Thoracic aorta (tissue), 2 donors: Measurements from ENCODE around the gene SNTA1. TPM values are rescaled to one million over a fixed set of nuclear protein-coding genes. Genes with fewer than 3 reads are reported as not detected.
"Not testable (repeated sequence)": the region's sequence is repeated elsewhere in the genome, so short reads cannot be mapped to it uniquely, and the experiment has no call there.

Experiments used
- ATAC-seq: fragments of 150-250 bp; one replicate; pipeline ENCODE4 v1.8.0; 2017; ENCODE audit warnings: low read depth; ENCODE audit not compliant: insufficient number of reproducible peaks, low FRiP score
- DNase-seq: peaks from one replicate; pipeline ENCODE4 v3.0.0-alpha.2; 2020; ENCODE audit warnings: low spot score
- H3K27ac ChIP-seq, 2 donors: fragments of 200-600 bp; sonication (generic); 1 replicate in 1 of 2; 2 replicates in 1 of 2; pipeline ENCODE4 v1.5.1; 2016; ENCODE audit warnings: mild to moderate bottlenecking in 2 of 2, moderate library complexity in 2 of 2
- H3K27me3 ChIP-seq: fragments of 200-600 bp; sonication (generic); replicated peaks from 2 replicates; pipeline ENCODE4 v1.6.0; 2016; ENCODE audit warnings: mild to moderate bottlenecking; ENCODE audit not compliant: insufficient read depth
- H3K36me3 ChIP-seq: fragments of 200-600 bp; sonication (generic); one replicate; pipeline ENCODE4 v1.5.1; 2016
- H3K4me1 ChIP-seq, 2 donors: fragments of 200-600 bp; sonication (generic); 1 replicate in 1 of 2; 2 replicates in 1 of 2; pipeline versions ENCODE4 v1.5.1 to v1.6.0; 2016; ENCODE audit warnings: low read depth in 2 of 2, mild to moderate bottlenecking in 1 of 2; ENCODE audit not compliant: control insufficient read depth in 1 of 2
- H3K4me3 ChIP-seq: fragments of 200-600 bp; sonication (generic); 2 replicates; pipeline ENCODE4 v1.5.1; 2016; ENCODE audit warnings: mild to moderate bottlenecking
- H3K9me3 ChIP-seq: fragments of 200-600 bp; sonication (generic); 2 replicates; pipeline ENCODE4 v1.5.1; 2016
- CTCF ChIP-seq: fragments of 200-600 bp; sonication (generic); IDR thresholded peaks from one replicate; pipeline ENCODE4 v1.5.1; 2019; ENCODE audit warnings: antibody characterized with exemption
- total RNA-seq, 2 donors: library from RNA; depleted of rRNA; stranded (reverse); fragments of >200 nt; gene quantifications; one replicate each; pipeline versions ENCODE4 v1.1.0 to v1.2.3, GENCODE V29; 2016

SNTA1 gene
- total RNA-seq, 2 donors from 2014 or later = 62.6 to 108 TPM

- no peaks in the 10 kb centered on the region for H3K27me3 ChIP-seq
- H3K9me3 ChIP-seq = no peaks in the 10 kb centered on the region
- DNase-seq (peak; percentile 52), ATAC-seq (peak; percentile 95)
- no peak for TF ChIP-seq CTCF
- H3K36me3 ChIP-seq = peaks cover 11% of the 10 kb centered on the region
- peak overlapping the region; percentile 76 to 97 for H3K27ac ChIP-seq
- H3K4me3 ChIP-seq = no peak overlapping the region
- H3K4me1 ChIP-seq = peaks cover 21 to 48% of the 10 kb centered on the region in 2 donors
Observed at GRCh38 chr20:33433465-33434234, 9.9 kb downstream of the SNTA1 start.

- TF ChIP-seq CTCF = no peak
Observed at GRCh38 chr20:33431797-33432381, 11.7 kb downstream of the SNTA1 start.

GRCh38 chr20:33423875-33424274 is 19.7 kb downstream of the SNTA1 start:
- Histone ChIP-seq H3K4me1 (peaks cover 19 to 38% of the 10 kb centered on the region in 2 donors), H3K27ac (peak overlapping the region; percentile 80 to 98), H3K4me3 (peak overlapping the region; percentile 17)
- not testable (repeated sequence) for H3K9me3 ChIP-seq, DNase-seq, H3K36me3 ChIP-seq, H3K27me3 ChIP-seq, ATAC-seq

More at GRCh38 chr20:33431797-33432381, 11.7 kb downstream of the SNTA1 start:
- Histone ChIP-seq H3K27ac (peak overlapping the region; percentile 76 to 97), H3K4me1 (peaks cover 12 to 36% of the 10 kb centered on the region in 2 donors), H3K36me3 (peaks cover 10% of the 10 kb centered on the region), H3K27me3 (no peaks in the 10 kb centered on the region), H3K4me3 (no peak overlapping the region), H3K9me3 (no peaks in the 10 kb centered on the region)
- DNase-seq (no peak), ATAC-seq (no peak)

GRCh38 chr20:33423141-33423834 is 20.3 kb downstream of the SNTA1 start:
- no peaks in the 10 kb centered on the region for H3K36me3 ChIP-seq
- peak overlapping the region; percentile 17 for H3K4me3 ChIP-seq
- TF ChIP-seq CTCF = no peak
- H3K27me3 ChIP-seq = no peaks in the 10 kb centered on the region
- peak overlapping the region; percentile 80 to 98 for H3K27ac ChIP-seq
- peak; percentile 92 for ATAC-seq
- peak; percentile 80 for DNase-seq
- H3K9me3 ChIP-seq = no peaks in the 10 kb centered on the region
- peaks cover 19 to 42% of the 10 kb centered on the region in 2 donors for H3K4me1 ChIP-seq

- Histone ChIP-seq H3K4me3 (no peak overlapping the region), H3K36me3 (peaks cover 15% of the 10 kb centered on the region), H3K4me1 (peaks cover 19 to 50% of the 10 kb centered on the region in 2 donors), H3K27me3 (no peaks in the 10 kb centered on the region), H3K9me3 (no peaks in the 10 kb centered on the region), H3K27ac (peak overlapping the region; percentile 69 to 78)
- no peak for ATAC-seq
- TF ChIP-seq CTCF = no peak
- DNase-seq = no peak
Observed at GRCh38 chr20:33419140-33419974, 24.2 kb downstream of the SNTA1 start.
